HepG2 (cell line): ENCODE results near the gene KRTAP10-5. TPM values are rescaled to one million over a fixed set of nuclear protein-coding genes. Genes with fewer than 3 reads are reported as not detected.
"Not testable (repeated sequence)": the region's sequence is repeated elsewhere in the genome, so short reads cannot be mapped to it uniquely, and the experiment has no call there.

Experiments
- ATAC-seq: fragments of 200-7000 bp; cut with Tn5 transposase; 3 replicates; pipeline ENCODE4 v1.9.1; 2020; ENCODE audit warnings: mild to moderate bottlenecking, moderate library complexity
- BruUV-seq: library from RNA; stranded (reverse); fragments of 400-500 nt; replicated peaks from 2 replicates; lab custom pipeline; 2021; lab: Mats Ljungman, UMichigan
- CTCF ChIA-PET: fragments of 300-600 bp; formaldehyde crosslinking; extraction: SDS; loops from one replicate; lab custom pipeline; 2021; ENCODE audit warnings: low total read pairs, inconsistent platforms, low intra/inter-chr PET ratio; lab: Yijun Ruan, JAX
- POLR2A ChIA-PET: fragments of 350-600 bp; sonication (Branson Sonifier 250); formaldehyde crosslinking; loops from one replicate; lab custom pipeline; 2020; ENCODE audit warnings: antibody characterized with exemption, inconsistent platforms; lab: Yijun Ruan, JAX
- DNase-seq: peaks from one replicate; pipeline ENCODE4 v3.0.0-alpha.2; 2015; ENCODE audit warnings: low spot score
- FAIRE-seq: peaks from 3 replicates; lab custom pipeline; 2011; peaks lifted over from hg19 to GRCh38; lab: Jason Lieb, UNC
- H2AFZ ChIP-seq: one replicate; pipeline ENCODE4 v1.6.1; 2011; ENCODE audit warnings: low read length, inconsistent platforms
- H3K27ac ChIP-seq: fragments of 300-600 bp; 3 replicates; pipeline ENCODE4 v1.8.0; 2011; ENCODE audit warnings: mixed run types, mild to moderate bottlenecking, mixed read lengths, low read length, inconsistent platforms; ENCODE audit not compliant: insufficient read depth; ENCODE audit errors: extremely low read length
- H3K27me3 ChIP-seq, 2 experiments: fragments of 200-600 bp in 1 of 2; 2 replicates in 1 of 2; 3 replicates in 1 of 2; pipeline versions ENCODE4 v1.6.0 to v1.8.0; 2011; ENCODE audit warnings: low read length in 2 of 2, mild to moderate bottlenecking in 2 of 2, moderate library complexity in 2 of 2, inconsistent platforms in 1 of 2; ENCODE audit not compliant: insufficient read depth in 2 of 2, control insufficient read depth in 1 of 2
- H3K36me3 ChIP-seq, 2 experiments: fragments of 200-600 bp in 1 of 2; replicated peaks in 1 of 2; 2 replicates in 1 of 2; 3 replicates in 1 of 2; pipeline versions ENCODE4 v1.5.1 to v1.8.0; 2011; ENCODE audit warnings: low read length in 2 of 2, inconsistent platforms in 1 of 2; ENCODE audit not compliant: insufficient read depth in 2 of 2, control insufficient read depth in 1 of 2
- H3K4me1 ChIP-seq: 2 replicates; pipeline ENCODE4 v1.5.1; 2012; ENCODE audit warnings: low read length, inconsistent platforms; ENCODE audit not compliant: insufficient read depth
- H3K4me2 ChIP-seq: 2 replicates; pipeline ENCODE4 v1.6.0; 2011; ENCODE audit warnings: low read depth, low read length, inconsistent platforms
- H3K4me3 ChIP-seq, 3 experiments: fragments of 200-600 bp in 1 of 3; sonication (generic), shearing (Covaris generic) in 1 of 3; replicated peaks in 1 of 3; 2 replicates each; pipeline ENCODE4 v1.5.1; 2011 to 2016; ENCODE audit warnings: low read length in 3 of 3, inconsistent platforms in 2 of 3, low read depth in 2 of 3, mild to moderate bottlenecking in 2 of 3, control low read depth in 1 of 3, mixed read lengths in 1 of 3; ENCODE audit not compliant: insufficient read depth in 1 of 3
- H3K79me2 ChIP-seq: one replicate; pipeline ENCODE4 v1.6.1; 2011; ENCODE audit warnings: low read length, inconsistent platforms; ENCODE audit not compliant: insufficient read depth
- H3K9ac ChIP-seq: 2 replicates; pipeline ENCODE4 v1.6.0; 2011; ENCODE audit warnings: mild to moderate bottlenecking, low read depth, low read length, inconsistent platforms; ENCODE audit not compliant: insufficient read depth
- H3K9me3 ChIP-seq: 2 replicates; pipeline ENCODE4 v1.5.1; 2012; ENCODE audit warnings: mild to moderate bottlenecking, low read length
- H4K20me1 ChIP-seq: 2 replicates; pipeline ENCODE4 v1.6.0; 2011; ENCODE audit warnings: inconsistent platforms, mild to moderate bottlenecking, low read length, moderate library complexity; ENCODE audit not compliant: insufficient read depth
- FOXM1 ChIP-seq: sonication (generic); formaldehyde crosslinking; IDR thresholded peaks from 2 replicates; pipeline ENCODE4 v1.5.0; 2020; ENCODE audit warnings: missing genetic modification reagents
- GTF3A ChIP-seq: sonication (generic); formaldehyde crosslinking; conservative IDR thresholded peaks from 2 replicates; pipeline ENCODE4 v1.4.0; 2020; ENCODE audit warnings: mild to moderate bottlenecking, missing genetic modification reagents
- HNF4A ChIP-seq: sonication (generic); formaldehyde crosslinking; IDR thresholded peaks from 2 replicates; pipeline ENCODE4 v1.4.0; 2020; ENCODE audit warnings: missing genetic modification reagents
- HNRNPK ChIP-seq: fragments of 200-400 bp; formaldehyde crosslinking; IDR thresholded peaks from 2 replicates; pipeline ENCODE4 v1.6.1; 2018; ENCODE audit warnings: low read length, low read depth, moderate library complexity, mild to moderate bottlenecking; ENCODE audit not compliant: poor library complexity, severe bottlenecking
- MYNN ChIP-seq: sonication (generic); formaldehyde crosslinking; IDR thresholded peaks from 2 replicates; pipeline ENCODE4 v1.4.0; 2020; ENCODE audit warnings: mild to moderate bottlenecking, low read depth, missing genetic modification reagents
- SOX5 ChIP-seq: IDR thresholded peaks from 2 replicates; pipeline ENCODE4 v1.6.1; 2016; ENCODE audit warnings: borderline replicate concordance
- U2AF1 ChIP-seq: fragments of 200-400 bp; formaldehyde crosslinking; optimal IDR thresholded peaks from 2 replicates; pipeline ENCODE3; 2017; ENCODE audit warnings: mild to moderate bottlenecking, low read depth, low read length
- ZNF317 ChIP-seq: sonication (generic); formaldehyde crosslinking; IDR thresholded peaks from 2 replicates; pipeline ENCODE4 v1.5.0; 2020; ENCODE audit warnings: mild to moderate bottlenecking, missing genetic modification reagents
- WGBS: methylation state at CpG from one replicate; pipeline ENCODE4 v1.1.6; 2017; ENCODE audit warnings: low lambda C conversion rate; 5-methylcytosine and 5-hydroxymethylcytosine counted together
- in situ Hi-C: cut with HindIII; loops from 2 replicates; pipeline ENCODE4 v1.10.0; 2017; ENCODE audit warnings: low pct_unique_long_range_greater_than_20kb; ENCODE audit not compliant: extremely low pct_ligation_motif_present
- intact Hi-C: fragments of 100-400 bp; cut with micrococcal nuclease; formaldehyde crosslinking; loops from one replicate; pipeline ENCODE4 v1.10.0; 2022; ENCODE audit not compliant: unreplicated experiment
- polyA plus RNA-seq, 8 experiments: library from polyadenylated mRNA; depleted of rRNA in 3 of 8; stranded (reverse) in 7 of 8; unstranded in 1 of 8; fragments of >200 nt; fragmentation: Illumina TruSeq in 4 of 8; extraction: Trizol in 4 of 8; gene quantifications; 2 replicates each; pipeline versions ENCODE4 v1.2.1 to v1.2.3, GENCODE V29; 2011 to 2016; ENCODE audit warnings: low read depth in 4 of 8, missing spikeins in 1 of 8, mixed read lengths in 1 of 8; ENCODE audit not compliant: insufficient read depth in 1 of 8
- total RNA-seq, 5 experiments: library from RNA; depleted of rRNA; stranded (reverse); fragments of >200 nt; fragmentation: Illumina TruSeq; extraction: Trizol; gene quantifications; 2 replicates each; pipeline ENCODE4 v1.2.3, GENCODE V29; 2016; ENCODE audit warnings: low read depth in 1 of 5
- TF ChIP-seq, protein P1 (sequence below): IDR thresholded peaks from 2 replicates; pipeline ENCODE4 v1.6.1; 2016; ENCODE audit warnings: mild to moderate bottlenecking
- TF ChIP-seq, protein P2 (sequence below): sonication (generic); formaldehyde crosslinking; IDR thresholded peaks from 2 replicates; pipeline ENCODE4 v1.5.0; 2020; ENCODE audit warnings: mild to moderate bottlenecking, low read depth, missing genetic modification reagents, borderline replicate concordance

The KRTAP10-5 gene
- total and polyA plus RNA-seq, 2 of the 13 experiments (the other 11 are each of a cell fraction or from before 2014, with no cell fraction given) = not detected

DNA sequence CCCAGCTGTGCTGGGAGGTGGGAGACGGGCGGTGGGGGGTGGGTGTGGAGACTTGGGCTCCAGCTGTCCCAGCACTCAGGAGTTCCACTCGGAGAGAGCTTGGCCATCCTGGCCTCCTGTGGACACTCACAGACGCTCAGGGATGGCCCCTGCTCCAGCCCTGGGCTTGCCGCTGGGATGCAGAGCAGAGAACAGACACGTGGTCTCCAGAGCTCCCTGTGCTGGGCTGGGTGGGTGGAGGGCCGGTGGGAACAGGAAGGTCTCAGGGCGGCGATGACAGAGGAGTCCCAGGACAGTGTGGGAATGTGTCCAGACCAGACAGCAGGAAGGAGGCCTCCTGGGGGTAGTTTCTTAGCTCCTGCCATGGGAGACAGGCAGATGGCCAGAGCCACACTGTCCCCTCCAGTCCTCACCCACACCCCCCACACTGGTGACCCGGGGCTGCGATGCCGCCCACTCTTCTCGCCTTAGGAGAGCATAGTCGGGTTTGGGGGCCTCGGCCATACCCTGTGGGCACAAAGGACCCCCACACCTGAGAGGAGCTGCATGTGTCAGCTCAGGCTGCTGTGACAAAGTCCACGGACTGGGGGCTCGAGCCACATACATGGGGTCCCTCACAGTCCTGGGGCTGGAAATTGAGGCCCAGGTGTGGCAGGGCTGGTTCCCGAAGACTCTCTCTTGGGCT, 48.4 kb upstream of the KRTAP10-5 start (continued):
- TF ChIP-seq, protein P1, sequence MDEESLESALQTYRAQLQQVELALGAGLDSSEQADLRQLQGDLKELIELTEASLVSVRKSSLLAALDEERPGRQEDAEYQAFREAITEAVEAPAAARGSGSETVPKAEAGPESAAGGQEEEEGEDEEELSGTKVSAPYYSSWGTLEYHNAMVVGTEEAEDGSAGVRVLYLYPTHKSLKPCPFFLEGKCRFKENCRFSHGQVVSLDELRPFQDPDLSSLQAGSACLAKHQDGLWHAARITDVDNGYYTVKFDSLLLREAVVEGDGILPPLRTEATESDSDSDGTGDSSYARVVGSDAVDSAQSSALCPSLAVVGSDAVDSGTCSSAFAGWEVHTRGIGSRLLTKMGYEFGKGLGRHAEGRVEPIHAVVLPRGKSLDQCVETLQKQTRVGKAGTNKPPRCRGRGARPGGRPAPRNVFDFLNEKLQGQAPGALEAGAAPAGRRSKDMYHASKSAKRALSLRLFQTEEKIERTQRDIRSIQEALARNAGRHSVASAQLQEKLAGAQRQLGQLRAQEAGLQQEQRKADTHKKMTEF (CRISPR knock-in tag) = no peak
- TF ChIP-seq FOXM1 (CRISPR knock-in tag) (no peak), ZNF317 (CRISPR knock-in tag) (no peak), GTF3A (CRISPR knock-in tag) (no peak), SOX5 (CRISPR knock-in tag) (no peak), U2AF1 (no peak), MYNN (CRISPR knock-in tag) (no peak), HNRNPK (no peak), HNF4A (CRISPR knock-in tag) (no peak)
- TF ChIP-seq, protein P2, sequence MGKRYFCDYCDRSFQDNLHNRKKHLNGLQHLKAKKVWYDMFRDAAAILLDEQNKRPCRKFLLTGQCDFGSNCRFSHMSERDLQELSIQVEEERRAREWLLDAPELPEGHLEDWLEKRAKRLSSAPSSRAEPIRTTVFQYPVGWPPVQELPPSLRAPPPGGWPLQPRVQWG = no peak
- TF ChIP-seq, all 625 proteins: peak for 0

DNA sequence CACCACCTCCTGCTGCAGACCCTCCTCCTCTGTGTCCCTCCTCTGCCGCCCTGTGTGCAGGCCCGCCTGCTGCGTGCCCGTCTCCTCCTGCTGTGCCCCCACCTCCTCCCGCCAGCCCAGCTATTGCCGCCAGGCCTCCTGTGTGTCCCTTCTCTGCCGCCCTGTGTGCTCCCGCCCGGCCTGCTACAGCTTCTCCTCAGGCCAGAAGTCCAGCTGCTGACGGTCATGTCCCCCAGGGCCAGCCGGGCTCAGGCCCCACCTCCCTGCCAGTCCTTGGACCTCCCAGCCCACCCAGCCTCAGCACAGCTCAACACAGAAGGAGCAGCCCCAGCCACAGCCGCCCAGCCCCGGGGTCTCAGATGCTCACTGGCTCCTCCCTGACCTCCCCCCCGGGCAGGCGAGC, 47.4 kb upstream of the KRTAP10-5 start:
- in situ Hi-C loops, H3K4me3 ChIP-seq, BruUV-seq, H2AFZ ChIP-seq, intact Hi-C loops, H3K36me3 ChIP-seq, DNase-seq, H3K79me2 ChIP-seq, H3K27ac ChIP-seq, ATAC-seq, H3K9ac ChIP-seq, FAIRE-seq, CTCF ChIA-PET, H4K20me1 ChIP-seq, H3K4me2 ChIP-seq, POLR2A ChIA-PET, H3K27me3 ChIP-seq, H3K4me1 ChIP-seq: not testable (repeated sequence)
- peaks cover 32% of the 10 kb centered on the region for H3K9me3 ChIP-seq
- 56% methylated on average over 11 of the region's 15 CpGs for WGBS

DNA sequence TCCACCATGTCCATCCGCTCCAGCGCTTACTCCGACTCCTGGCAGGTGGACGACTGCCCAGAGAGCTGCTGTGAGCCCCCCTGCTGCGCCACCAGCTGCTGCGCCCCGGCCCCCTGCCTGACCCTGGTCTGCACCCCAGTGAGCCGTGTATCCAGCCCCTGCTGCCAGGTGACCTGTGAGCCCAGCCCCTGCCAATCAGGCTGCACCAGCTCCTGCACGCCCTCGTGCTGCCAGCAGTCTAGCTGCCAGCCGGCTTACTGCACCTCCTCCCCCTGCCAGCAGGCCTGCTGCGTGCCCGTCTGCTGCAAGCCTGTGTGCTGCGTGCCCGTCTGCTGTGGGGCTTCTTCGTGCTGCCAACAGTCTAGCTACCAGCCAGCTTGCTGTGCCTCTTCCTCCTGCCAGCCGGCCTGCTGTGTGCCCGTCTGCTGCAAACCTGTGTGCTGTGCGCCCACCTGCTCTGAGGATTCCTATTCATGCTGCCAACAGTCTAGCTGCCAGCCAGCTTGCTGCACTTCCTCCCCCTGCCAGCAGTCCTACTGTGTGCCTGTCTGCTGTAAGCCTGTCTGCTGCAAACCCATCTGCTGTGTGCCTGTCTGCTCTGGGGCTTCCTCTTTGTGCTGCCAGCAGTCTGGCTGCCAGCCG, 46.9 kb upstream of the KRTAP10-5 start:
- H4K20me1 ChIP-seq, H3K79me2 ChIP-seq, H3K4me1 ChIP-seq, in situ Hi-C loops, DNase-seq, intact Hi-C loops, FAIRE-seq, H3K27me3 ChIP-seq, H3K4me3 ChIP-seq, H3K9ac ChIP-seq, POLR2A ChIA-PET, BruUV-seq, H3K36me3 ChIP-seq, H2AFZ ChIP-seq, ATAC-seq, H3K4me2 ChIP-seq, CTCF ChIA-PET, H3K27ac ChIP-seq: not testable (repeated sequence)
- 73% methylated on average over 5 of the region's 20 CpGs for WGBS
- H3K9me3 ChIP-seq = peaks cover 29% of the 10 kb centered on the region
